Osteoblast (primary cell): Measurements from ENCODE around the gene PPP3CA. TPM values are rescaled to one million over a fixed set of nuclear protein-coding genes. Genes with fewer than 3 reads are reported as not detected.

Source experiments
- DNase-seq: peaks from one replicate; pipeline ENCODE4 v3.0.0; 2011; ENCODE audit warnings: low spot score, mixed read lengths; ENCODE audit not compliant: insufficient read length; ENCODE audit errors: missing footprints
- H2AFZ ChIP-seq: 2 replicates; pipeline ENCODE4 v1.6.0; 2011; ENCODE audit warnings: mild to moderate bottlenecking, low read length
- H3K27ac ChIP-seq: 2 replicates; pipeline ENCODE4 v1.5.1; 2011; ENCODE audit warnings: mild to moderate bottlenecking, low read depth, low read length, moderate library complexity
- H3K27me3 ChIP-seq: 2 replicates; pipeline ENCODE4 v1.6.0; 2012; ENCODE audit warnings: mild to moderate bottlenecking, control low read depth, inconsistent platforms, low read length, moderate library complexity; ENCODE audit not compliant: insufficient read depth
- H3K36me3 ChIP-seq: 2 replicates; pipeline ENCODE4 v1.5.1; 2011; ENCODE audit warnings: mild to moderate bottlenecking, low read length, control low read depth, moderate library complexity; ENCODE audit not compliant: insufficient read depth
- H3K4me1 ChIP-seq: 2 replicates; pipeline ENCODE4 v1.5.1; 2011; ENCODE audit warnings: mild to moderate bottlenecking, low read length, control low read depth, moderate library complexity; ENCODE audit not compliant: insufficient read depth
- H3K4me2 ChIP-seq: 2 replicates; pipeline ENCODE4 v1.6.0; 2011; ENCODE audit warnings: mild to moderate bottlenecking, low read length; ENCODE audit not compliant: insufficient read depth
- H3K4me3 ChIP-seq: fragments of 200-600 bp; sonication (generic); 3 replicates; pipeline ENCODE4 v1.5.1; 2012; ENCODE audit warnings: mild to moderate bottlenecking, low read length, inconsistent platforms; ENCODE audit not compliant: insufficient read depth
- H3K79me2 ChIP-seq: 2 replicates; pipeline ENCODE4 v1.6.0; 2012; ENCODE audit warnings: mild to moderate bottlenecking, low read length, control low read depth, inconsistent platforms; ENCODE audit not compliant: insufficient read depth
- H3K9me3 ChIP-seq: 2 replicates; pipeline ENCODE4 v1.5.1; 2011; ENCODE audit warnings: low read depth, low read length, control low read depth
- H4K20me1 ChIP-seq: 2 replicates; pipeline ENCODE4 v1.6.0; 2012; ENCODE audit warnings: mild to moderate bottlenecking, low read length, control low read depth; ENCODE audit not compliant: insufficient read depth
- CTCF ChIP-seq: IDR thresholded peaks from 2 replicates; pipeline ENCODE4 v1.5.1; 2011; ENCODE audit warnings: mild to moderate bottlenecking, low read depth, low read length, moderate library complexity; ENCODE audit errors: extremely low read depth
- total RNA-seq: library from RNA; depleted of rRNA; stranded (reverse); fragments of >200 nt; gene quantifications from 2 replicates; pipeline ENCODE4 v1.2.3, GENCODE V29; 2012

PPP3CA gene
- total RNA-seq, 1 donor: 80.0 TPM

DNA sequence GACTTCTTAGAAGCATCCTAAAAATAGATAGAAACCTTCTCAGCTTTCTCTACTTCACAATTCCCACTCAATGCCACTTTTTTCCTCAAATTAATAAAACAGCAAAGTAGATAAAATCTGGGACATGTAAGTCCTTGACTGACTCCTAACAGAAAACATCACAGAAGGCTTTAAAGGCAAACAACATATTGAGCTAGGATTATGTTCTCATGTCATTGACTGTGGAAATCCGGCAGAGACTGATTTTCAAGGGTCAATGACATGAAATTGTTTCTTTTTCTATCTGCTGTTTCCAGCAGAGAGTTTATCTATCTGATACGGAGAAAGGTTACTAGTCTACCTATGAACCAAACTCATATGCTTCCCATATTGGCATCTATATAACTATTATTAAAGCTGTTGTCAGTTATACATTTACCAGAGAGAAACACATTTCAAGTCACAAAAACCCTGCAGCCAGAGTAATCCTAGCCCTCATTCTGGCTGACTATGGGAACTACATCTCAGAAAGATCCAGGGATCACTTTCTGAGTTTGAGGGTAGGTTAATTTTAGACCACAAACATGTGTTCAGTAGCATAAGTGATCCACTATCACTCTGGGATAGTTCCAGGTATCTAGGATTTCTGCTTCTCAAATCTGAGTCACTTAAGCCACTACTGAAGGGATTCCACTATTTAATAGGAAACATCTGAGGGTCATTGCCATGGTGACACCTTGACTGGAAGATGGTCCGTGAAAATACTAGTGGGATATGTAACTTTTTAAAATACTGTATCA lies 147.6 kb downstream of the PPP3CA start:
- H3K79me2 ChIP-seq: peaks cover 61% of the 10 kb centered on the region
- TF ChIP-seq CTCF: no peak
- no peaks in the 10 kb centered on the region for H3K27me3 ChIP-seq
- H3K36me3 ChIP-seq: peaks cover 3% of the 10 kb centered on the region
- no peak overlapping the region for H3K4me3 ChIP-seq
- peak overlapping the region; percentile 63 for H3K4me2 ChIP-seq
- DNase-seq: no peak
- H3K27ac ChIP-seq: peak overlapping the region; percentile 80
- H4K20me1 ChIP-seq: peaks cover 17% of the 10 kb centered on the region
- H2AFZ ChIP-seq: no peak overlapping the region
- H3K4me1 ChIP-seq: peaks cover 12% of the 10 kb centered on the region
- no peaks in the 10 kb centered on the region for H3K9me3 ChIP-seq

GRCh38 chr4:101198682-101199339 lies 148.5 kb downstream of the PPP3CA start:
- Histone ChIP-seq H3K27me3 (no peaks in the 10 kb centered on the region), H3K36me3 (peaks cover 3% of the 10 kb centered on the region), H2AFZ (no peak overlapping the region), H3K79me2 (peaks cover 57% of the 10 kb centered on the region), H4K20me1 (peaks cover 17% of the 10 kb centered on the region), H3K4me2 (no peak overlapping the region), H3K27ac (no peak overlapping the region), H3K4me1 (peaks cover 12% of the 10 kb centered on the region), H3K4me3 (no peak overlapping the region), H3K9me3 (no peaks in the 10 kb centered on the region)
- no peak for DNase-seq
- no peak for TF ChIP-seq CTCF

DNA sequence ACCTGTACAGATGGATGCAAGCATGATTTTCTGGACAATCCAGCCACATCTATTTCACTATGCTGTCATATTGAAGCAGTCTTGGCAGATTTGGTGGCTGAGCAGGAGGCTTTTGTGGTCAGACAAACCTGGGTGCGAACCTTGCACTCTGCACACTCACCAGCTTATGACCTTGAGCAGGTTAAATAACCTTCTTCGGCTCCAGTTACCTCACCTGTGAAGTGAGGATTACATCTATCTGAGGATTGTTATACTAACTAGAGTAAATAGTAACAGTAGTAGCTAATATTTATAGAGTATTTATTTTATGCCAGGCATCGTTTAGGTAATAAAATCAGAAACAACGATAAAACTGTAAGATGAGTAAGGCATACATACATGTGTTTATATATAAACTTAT lies 150.0 kb downstream of the PPP3CA start:
- no peaks in the 10 kb centered on the region for H3K27me3 ChIP-seq
- peaks cover 3% of the 10 kb centered on the region for H3K36me3 ChIP-seq
- no peak overlapping the region for H3K27ac ChIP-seq
- no peak for DNase-seq
- peaks cover 52% of the 10 kb centered on the region for H3K79me2 ChIP-seq
- H4K20me1 ChIP-seq: peaks cover 17% of the 10 kb centered on the region
- no peak for TF ChIP-seq CTCF
- H3K4me1 ChIP-seq: peaks cover 14% of the 10 kb centered on the region
- H3K4me3 ChIP-seq: no peak overlapping the region
- H3K4me2 ChIP-seq: no peak overlapping the region
- no peak overlapping the region for H2AFZ ChIP-seq
- no peaks in the 10 kb centered on the region for H3K9me3 ChIP-seq

- H3K4me3 ChIP-seq: no peak overlapping the region
- peaks cover 3% of the 10 kb centered on the region for H3K36me3 ChIP-seq
- H3K79me2 ChIP-seq: peaks cover 44% of the 10 kb centered on the region
- TF ChIP-seq CTCF: no peak
- H3K9me3 ChIP-seq: no peaks in the 10 kb centered on the region
- H4K20me1 ChIP-seq: peaks cover 7% of the 10 kb centered on the region
- no peak overlapping the region for H3K4me2 ChIP-seq
- peak overlapping the region; percentile 82 for H3K27ac ChIP-seq
- H3K4me1 ChIP-seq: peaks cover 20% of the 10 kb centered on the region
- no peaks in the 10 kb centered on the region for H3K27me3 ChIP-seq
- no peak overlapping the region for H2AFZ ChIP-seq
- no peak for DNase-seq
Measured at GRCh38 chr4:101192244-101192643, 155.1 kb downstream of the PPP3CA start.
